Stimulated activated CD8-positive, alpha-beta memory T cell treated with anti-CD3 and anti-CD28 coated beads, Interleukin-7, amount 100 ng/mL, for 4 hours (primary cell): ENCODE results near the gene CTPS2.

Source experiments
- DNase-seq, 2 donors: peaks; one replicate each; pipeline ENCODE4 v3.0.0-alpha.2; 2020; ENCODE audit warnings: low read depth in 2 of 2

Gene CTPS2

DNA sequence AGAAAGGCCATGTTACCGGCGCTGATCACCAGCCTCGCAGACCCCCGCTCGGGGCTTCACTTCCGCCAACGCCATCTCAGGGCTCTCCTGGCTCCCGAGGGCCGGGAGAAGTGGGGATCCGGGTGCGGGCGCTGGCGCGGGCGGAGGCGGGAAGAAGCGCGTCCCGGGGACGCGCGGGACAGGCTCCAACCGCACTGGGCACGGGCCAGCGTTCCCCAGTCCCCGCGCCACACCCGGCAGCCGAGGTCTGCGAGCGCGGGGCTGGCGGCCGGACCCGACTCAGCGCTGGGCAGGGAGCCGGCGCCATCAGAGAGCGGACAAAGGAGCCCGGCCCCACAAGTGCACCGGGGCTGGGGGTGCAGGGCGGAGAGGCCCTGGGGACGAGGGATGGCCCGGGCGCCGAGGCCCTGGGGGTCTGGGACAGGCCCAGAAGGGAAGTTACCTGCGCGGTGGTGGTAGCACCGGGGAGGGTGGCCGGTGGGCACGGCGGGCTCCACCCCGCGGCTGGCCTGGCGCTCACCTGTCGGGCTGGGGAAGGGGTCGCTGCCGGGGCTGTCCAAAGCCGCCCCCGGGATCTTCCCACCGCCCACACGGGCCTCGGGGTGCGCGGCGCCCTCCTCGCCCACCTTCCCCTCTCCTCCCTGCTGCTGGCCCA, 449 bp downstream of the CTPS2 start:
- DNase-seq: no peak

DNA sequence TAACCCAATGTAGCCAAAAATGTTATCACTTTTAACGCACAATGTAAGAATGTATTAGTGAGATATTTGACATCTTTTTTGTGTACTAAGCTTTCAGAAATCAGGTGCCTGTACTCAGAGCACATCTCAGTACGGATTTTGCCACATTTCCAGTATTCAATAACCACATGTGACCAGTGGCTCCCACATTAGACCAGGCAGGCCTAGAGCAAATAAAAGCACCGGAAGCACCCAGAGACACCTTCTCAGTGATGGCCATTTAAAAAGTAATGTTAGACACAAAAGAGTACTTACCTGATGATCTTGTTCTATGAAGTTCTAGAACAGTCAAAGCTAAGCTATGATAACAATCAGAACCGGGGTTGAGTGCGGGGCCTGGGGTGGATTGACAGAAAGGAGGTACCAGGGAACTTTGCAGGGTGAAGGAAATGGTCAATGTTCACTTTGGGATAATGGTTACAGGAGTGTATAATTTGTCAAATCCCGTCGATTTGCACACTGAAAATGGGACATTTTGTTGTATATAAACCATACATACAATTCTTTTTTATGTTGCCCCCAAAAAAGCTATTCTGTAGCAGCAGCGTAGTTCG, 1.2 kb downstream of the CTPS2 start:
- DNase-seq: no peak

DNA sequence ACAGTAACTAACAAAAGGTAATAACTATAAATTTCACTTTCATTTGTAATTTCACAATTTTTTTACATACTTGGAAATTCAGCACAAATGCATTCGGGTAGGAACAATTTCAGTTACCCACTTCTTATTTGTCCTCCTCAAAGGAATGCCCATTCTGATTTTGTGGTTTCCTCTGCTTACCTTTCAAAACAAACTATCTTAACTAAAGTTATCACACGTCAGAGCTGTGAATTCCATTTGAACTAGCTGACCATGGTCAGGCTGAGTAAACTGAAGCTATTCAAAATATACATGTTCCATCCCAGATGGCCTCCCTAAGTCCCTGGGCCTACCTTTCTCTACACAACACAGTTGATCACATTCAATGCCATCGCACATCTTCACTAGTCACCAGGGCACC, 4.5 kb downstream of the CTPS2 start:
- DNase-seq: no peak

DNA sequence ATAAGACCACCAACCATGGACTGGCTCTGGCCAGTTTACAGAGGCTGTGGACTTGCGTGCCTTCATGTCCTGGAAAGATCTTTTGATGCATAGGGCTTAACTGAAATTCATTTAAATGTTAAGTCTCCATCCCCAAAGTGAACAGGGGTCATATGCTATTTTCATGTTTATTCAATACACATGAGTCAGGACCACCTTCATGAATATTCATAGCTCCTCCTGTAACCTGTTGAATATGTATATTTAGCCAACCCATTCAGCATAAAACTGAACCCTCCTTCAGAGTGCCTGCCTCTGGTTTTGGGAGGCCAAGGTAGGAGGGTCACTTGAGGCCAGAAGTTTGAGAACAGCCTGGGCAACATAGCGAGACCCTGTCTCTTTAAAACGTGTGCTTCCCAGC, 7.1 kb downstream of the CTPS2 start:
- DNase-seq: no peak

DNA sequence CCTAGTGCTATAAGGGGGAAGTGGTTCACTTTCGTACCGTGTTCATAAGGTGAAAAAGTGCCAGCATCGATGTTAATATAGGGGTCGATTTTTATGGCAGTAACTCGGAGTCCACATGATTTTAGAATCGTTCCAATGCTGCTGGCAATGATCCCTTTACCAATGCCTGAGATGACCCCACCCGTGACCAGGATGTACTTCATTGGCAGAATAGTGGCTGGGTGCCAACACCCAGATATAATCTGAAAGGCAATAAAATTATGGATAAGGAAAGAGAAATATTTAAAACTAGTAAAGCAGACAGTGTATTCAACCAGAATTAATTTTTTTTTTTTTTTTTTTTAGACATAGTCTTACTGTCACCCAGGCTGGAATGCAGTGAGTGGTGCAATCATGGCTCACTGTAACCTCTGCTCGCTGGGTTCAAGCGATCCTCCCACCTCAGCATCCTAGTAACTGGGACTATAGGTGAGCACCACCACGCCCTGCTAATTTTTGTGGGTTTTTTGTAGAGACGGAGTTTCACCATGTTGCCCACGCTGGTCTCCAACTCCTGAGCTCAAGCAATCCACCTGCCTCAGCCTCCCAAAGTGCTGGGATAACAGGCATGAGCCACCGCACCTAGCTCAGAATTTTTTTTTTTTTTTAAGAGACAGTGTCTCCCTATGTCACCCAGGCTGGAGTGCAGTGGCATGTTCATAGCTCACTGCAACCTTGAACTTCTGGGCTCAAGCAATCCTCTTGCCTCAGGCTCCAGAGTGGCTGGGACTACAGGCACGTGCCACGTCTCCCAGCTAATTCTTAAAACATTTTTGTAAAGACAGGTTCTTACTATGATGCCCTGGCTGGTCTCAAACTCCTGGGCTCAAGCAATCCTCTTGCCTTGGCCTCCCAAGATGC, 9.5 kb downstream of the CTPS2 start:
- no peak for DNase-seq

DNA sequence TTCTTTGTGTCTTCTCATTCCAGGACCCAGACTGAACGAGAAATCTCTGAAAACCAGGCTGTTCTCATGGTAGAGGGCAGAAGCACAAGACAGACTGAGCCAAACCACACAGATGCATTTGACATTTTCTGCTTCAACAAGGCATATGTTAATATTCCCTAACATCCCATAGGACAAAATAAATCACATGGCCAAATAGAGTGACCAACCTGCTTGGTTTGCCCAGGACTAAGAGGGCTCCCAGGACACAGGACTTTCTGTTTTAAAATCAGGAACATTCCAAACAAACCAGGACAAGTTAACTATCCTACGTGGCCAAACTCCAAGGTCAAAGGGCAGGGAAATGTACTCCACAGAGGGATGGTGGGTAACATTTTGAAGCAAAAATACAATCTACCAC, 11.7 kb downstream of the CTPS2 start:
- no peak for DNase-seq

DNA sequence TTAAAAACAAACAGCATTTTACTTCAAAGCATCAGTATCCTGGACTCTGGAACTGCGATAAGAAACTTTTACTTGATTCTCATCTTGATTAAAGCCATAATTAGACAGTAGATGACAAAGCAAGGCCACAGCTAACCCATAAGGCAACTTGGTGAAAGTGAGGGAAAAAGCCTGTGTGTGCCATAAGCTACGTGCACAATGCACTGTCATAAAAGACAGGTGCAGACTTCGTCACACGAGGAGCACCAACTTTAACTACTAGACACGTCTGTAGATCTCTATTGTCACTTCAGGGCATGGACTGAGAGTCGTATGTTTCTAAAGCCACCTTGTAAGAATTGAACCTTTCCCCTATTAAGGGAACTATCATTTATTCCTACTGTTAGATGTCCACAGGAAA, 13.1 kb downstream of the CTPS2 start:
- no peak for DNase-seq

DNA sequence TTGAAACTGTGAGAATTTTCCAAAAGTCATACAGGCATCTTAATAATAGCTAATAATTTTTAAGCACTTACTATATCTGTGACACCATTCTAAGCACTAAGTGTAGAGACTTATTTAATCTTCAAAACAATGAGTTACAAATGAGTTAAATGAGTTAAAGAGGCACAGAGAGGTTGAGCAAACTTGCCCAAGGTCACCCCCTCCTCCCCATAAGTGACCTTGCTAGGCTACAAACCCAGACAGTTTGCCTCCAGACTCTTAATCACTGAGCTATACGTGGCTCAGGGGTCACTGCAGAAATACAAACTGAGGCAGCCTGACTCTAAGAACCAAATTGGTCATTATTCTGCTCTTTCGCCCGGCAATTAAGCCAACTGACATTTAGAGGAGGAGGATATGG, 15.5 kb downstream of the CTPS2 start:
- DNase-seq: no peak

DNA sequence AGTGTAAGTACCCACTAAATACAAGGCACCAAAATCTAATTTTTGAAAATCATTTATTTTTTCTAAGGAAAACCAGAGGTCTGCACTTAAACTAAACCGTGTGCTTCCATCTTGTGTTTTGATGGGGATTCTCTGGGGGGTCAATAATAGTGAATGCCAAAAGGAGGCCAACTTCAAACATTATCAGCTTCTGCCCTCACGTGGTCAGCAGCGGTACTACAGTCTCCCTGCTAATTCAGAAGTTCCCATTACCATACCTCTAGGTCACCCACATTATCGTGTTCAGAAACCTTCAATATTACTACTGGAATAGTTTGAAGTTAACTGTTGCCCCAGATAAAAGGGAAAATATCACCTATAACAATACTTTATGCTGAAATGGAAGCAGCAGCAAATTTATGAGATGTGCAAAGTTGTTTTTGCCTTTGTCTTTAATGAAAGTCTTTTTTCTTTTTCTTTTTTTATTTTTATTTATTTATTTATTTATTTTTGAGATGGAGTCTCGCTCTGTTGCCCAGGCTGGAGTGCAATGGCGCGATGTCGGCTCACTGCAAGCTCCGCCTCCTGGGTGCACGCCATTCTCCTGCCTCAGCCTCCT, 17.3 kb downstream of the CTPS2 start:
- peak in 1 of 2 donors; percentile 38 for DNase-seq

DNA sequence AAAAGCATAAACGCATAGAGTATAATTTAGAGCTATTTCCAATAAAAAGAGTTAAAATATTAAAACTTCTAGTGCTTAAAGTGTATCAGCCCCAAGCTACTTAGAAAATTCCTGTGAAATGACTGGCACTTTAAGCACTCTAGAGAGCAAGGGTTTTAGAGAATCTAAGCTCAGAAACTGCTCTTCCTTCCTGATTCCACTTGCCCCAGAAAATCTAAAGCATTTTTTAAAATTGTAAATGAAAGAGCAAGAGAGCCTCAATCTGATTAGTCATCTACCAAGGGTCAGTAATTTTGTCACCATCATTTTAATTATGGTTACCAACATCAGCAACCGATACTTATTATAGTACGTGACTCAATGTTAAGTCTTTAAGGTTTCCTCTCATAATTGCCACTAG, 25.0 kb downstream of the CTPS2 start:
- DNase-seq: no peak

DNA sequence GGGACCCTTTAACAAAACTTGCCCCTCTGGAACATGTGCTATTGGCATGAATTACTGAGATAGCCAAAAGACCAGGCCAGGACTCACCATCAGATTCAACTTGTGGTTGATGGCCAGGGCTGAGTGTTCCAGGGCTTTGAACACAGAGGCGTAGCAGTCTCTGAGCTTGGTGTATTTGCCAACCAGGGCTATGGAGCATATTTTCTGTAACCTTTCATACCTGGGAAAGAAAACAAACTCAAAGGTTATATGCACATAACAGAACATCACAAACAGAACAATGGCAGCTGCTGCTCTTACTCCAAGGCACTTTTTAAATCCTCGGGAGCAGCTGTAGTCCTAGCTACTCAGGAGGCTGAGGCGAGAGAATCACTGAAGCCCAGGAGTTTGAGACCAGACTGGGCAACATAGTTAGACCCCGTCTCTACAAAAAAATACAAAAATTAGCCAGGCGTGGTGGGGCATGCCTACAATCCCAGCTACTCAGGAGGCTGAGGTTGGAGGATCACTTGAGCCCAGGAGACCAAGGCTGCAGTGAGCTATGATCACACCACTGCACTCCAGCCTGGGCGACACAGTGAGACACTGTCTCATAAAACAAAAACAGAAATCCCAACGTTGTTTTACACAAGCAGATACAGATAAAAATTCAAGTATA, 29.3 kb downstream of the CTPS2 start:
- DNase-seq: no peak

DNA sequence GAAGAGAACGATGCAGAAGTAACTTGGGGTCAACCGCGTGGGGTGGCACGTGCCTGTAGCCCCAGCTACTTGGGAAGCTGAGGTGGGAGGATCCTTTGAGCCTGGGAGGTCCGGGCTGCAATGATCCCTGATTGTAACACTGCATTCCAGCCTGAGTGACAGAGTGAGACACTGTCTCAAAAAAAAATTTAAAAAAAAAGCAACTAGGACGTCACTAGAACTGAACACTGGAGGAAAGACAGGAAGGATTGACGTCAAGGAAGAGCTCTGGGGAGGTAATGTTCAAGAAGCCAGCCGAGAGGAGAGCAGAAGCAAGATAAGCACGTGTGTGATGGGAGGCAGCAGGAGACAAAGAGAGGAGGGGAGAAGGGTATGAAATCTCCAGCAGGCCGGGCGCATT, 33.8 kb downstream of the CTPS2 start:
- DNase-seq: no peak

DNA sequence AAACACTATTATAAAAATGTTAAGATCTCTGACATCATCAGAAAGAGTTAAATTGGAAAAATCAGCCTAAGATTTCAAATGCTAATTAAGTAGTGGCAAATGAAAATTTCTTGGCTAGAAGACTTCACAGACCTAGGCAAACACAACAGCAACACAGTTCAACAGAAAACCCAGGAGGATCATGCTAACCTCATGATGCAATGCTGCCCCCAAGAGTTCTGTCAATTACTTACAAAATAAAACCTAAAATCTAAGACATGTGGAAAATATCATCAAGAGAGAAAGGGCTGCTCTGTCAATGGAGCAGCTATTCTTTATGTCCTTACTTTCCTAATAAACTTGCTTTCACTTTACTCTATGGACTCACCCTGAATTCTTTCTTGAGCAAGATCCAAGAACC, 41.5 kb downstream of the CTPS2 start:
- peak in 1 of 2 donors; percentile 1 for DNase-seq

DNA sequence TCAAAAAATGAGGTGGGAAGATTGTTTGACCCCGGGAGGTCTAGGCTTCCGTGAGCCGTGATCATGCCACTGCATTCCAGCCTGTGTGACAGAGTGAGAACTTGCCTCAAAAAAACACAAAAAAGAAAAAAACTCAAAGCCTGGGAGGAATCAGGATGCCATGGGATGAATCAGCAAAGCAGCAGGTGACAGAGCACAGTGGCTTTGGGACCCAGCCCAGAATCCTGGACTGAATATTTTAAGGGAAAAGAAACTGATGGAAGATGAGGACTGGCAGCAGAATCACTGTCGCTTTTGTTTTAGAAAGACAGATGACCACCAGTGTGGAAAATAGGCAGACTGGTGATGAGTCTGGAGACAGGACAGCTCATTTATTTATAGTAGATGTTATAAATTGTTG, 45.9 kb downstream of the CTPS2 start:
- DNase-seq: no peak

DNA sequence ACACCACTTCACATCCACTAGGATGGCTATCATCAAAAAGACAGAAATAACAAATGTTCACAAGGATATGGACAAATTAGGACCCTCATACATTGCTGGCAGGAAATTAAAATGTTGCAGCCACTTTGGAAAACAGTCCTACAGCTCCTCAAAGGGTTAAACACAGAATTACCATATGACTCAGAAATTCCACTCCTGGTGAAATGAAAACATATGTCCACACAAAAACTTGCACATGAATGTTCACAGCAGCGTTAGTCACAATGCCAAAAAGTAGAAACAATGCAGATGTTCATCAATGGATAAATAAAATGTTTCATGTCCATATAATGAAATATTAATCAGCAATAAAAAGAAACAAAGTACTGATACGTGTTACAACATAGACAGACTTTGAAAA, 47.4 kb downstream of the CTPS2 start:
- DNase-seq: no peak

DNA sequence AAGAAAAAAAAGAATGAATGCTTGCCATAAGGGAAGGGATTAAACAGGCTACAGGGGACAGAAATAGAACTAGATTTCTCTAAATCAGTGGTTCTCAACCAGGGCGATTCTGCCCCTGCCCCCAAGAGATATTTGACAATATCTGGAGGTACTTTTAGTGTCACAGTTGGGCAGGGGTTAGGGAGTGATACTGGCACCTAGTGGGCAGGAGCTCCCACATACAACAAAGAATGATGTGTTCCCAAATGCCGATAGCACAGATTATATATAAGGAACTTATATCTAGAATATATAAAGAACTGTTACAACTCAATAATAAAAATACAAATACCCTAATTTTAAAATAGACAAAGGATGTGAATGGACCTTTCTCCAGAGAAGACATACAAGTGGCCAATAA, 47.8 kb downstream of the CTPS2 start:
- no peak for DNase-seq

DNA sequence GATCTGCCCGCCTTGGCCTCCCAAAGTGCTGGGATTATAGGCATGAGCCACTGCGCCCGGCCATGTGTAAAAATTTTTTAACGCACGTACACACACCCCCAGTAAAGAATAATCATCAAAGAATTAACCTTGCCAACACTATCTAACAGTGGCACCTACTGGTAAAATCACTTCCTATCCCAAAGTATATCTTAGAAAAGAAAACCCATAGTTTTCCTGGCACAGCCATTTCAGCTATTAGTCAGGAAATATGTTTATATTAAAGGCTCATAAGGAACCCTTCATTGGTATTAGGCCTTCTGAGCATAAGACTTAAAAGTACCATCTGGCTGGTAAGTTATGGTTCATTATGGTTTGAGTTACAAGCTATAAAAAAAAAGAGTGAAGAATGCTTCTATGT, 48.4 kb downstream of the CTPS2 start:
- DNase-seq: no peak

DNA sequence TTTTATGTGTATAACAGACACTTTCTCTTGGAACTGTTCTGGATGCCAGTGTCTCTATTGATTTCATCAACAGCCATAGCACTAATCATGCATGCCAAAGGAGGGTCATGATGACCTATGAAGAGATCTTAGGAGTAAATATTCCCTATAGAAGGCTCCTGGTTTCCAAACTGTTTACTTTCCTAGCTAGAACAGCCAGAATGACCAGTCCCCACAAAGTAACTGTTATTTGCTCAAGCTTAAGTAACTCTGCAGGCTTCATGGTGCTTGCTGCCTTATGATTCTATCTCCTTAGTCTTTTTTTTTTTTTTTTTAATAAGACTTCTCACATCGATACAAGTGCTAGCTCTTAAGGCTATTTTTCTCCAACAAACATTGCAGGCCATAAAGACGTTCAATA, 50.1 kb downstream of the CTPS2 start:
- DNase-seq: no peak

DNA sequence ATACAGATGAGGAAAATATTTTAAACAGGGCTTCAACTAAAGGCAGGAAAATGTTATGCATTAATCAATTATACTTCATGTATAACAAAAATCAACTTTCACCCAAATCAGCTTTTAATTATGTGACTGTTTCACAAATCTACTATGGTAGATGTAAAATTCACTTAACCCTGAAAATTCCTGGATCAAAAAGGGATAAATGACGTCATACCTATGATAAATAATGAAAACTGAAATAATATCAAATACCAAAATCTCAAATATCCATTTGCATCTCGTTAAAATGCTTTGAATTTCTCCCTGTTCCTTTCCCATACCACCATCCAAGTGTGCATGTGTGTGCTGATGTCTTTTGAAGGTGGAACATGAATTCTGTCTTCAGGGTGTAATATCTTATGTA, 51.0 kb downstream of the CTPS2 start:
- DNase-seq: no peak

DNA sequence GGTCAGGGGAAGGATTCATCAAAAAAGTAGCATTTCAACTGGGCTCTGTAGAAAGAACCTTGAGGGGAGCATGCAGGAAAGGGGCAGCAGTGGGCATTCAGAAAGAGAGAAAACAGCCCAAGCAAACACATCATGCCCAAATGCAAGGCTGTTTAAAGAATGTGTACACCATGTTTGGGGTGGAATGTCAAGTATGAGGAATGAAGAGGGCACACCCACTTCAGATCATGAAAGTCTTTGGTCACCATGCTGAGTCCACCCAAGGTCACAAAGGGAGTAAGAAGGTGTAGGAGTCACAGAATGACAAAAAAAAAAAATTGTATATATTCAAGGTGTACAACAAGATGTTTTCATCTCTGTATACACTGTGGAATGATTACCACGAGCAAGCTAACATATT, 53.1 kb downstream of the CTPS2 start:
- DNase-seq: no peak

DNA sequence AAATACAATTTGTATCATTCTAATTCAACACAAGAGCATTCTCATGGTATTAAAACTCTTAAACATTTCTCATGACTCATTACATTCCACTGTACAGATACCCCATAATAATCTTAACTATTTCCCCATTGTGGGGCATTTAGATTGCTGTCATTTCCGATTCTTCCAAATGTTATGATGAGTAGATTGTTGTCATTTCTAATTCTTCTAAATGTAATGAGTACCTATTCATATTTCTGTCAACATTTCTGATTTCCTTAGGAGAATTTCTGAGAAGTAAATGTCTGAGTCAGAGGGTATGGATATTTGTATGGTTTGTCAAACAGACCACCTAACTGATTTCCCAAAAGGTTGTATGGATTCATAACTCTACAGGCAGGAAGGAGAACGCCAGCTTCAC, 54.2 kb downstream of the CTPS2 start:
- no peak for DNase-seq

DNA sequence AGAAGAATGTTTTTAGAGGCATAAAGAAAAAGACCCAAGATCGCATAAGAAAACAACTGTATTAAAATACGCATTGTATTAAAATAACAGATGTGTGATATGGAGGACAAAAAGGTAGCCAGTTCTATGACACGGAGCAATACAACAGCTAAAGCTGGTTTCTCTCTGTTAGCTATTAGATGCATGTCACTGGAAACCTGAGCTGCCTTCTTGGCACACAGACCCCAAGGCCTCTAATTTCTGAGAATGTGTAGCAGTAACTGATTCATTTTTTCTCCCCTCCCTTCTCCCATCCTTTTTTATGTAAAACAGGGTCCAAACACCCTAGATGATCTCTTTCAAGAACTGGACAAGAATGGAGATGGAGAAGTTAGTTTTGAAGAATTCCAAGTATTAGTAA, 58.4 kb downstream of the CTPS2 start:
- DNase-seq: no peak
